ENCODE data around the gene GINS1. TPM values are rescaled to one million over a fixed set of nuclear protein-coding genes. Genes with fewer than 3 reads are reported as not detected.

The GINS1 gene
- total and polyA plus RNA-seq, 2 experiments from 2014 or later = 32.0 to 65.4 TPM

- no peaks in the 10 kb centered on the region for H3K9me2 ChIP-seq (ENCODE audit: insufficient read depth)
- Mint-ChIP-seq H3K27me3 (ENCODE audit: insufficient read depth, low read depth, poor library complexity) (peaks cover 8% of the 10 kb centered on the region), H3K36me3 (ENCODE audit: low read depth) (peaks cover 21% of the 10 kb centered on the region), H3K9me3 (no peaks in the 10 kb centered on the region), H3K27ac (no peak overlapping the region), H3K4me3 (no peak overlapping the region), H3K4me1 (peaks cover 12% of the 10 kb centered on the region)
- ATAC-seq (no peak), DNase-seq (ENCODE audit: low spot score) (no peak)
- no peak overlapping the region for H3K4me3 ChIP-seq
- H2AFZ ChIP-seq = no peak overlapping the region
- no peak overlapping the region for H3K4me2 ChIP-seq
- H3K4me1 ChIP-seq (ENCODE audit: insufficient read depth) = no peaks in the 10 kb centered on the region
- no peak for TF ChIP-seq STAT1 (IDR thresholded peaks at IDR 0.05; ENCODE audit: unreplicated experiment)
- no peak for TF ChIP-seq POLR2AphosphoS5 (IDR thresholded peaks at IDR 0.05; ENCODE audit: low read depth)
- TF ChIP-seq EZH2 (IDR thresholded peaks at IDR 0.05; ENCODE audit: low read depth, unreplicated experiment) = no peak
- no peak for TF ChIP-seq NANOG (IDR thresholded peaks at IDR 0.05; ENCODE audit: borderline replicate concordance)
- TF ChIP-seq ZNF331 (CRISPR knock-in tag; IDR thresholded peaks at IDR 0.05; ENCODE audit: low read depth) = no peak
- TF ChIP-seq EZH2phosphoT487 (IDR thresholded peaks at IDR 0.05; ENCODE audit: unreplicated experiment) = no peak
- no peak for TF ChIP-seq REST (IDR thresholded peaks at IDR 0.05; ENCODE audit: unreplicated experiment)
- TF ChIP-seq CREB1 (CRISPR knock-in tag; IDR thresholded peaks at IDR 0.05; ENCODE audit: low read depth) = no peak
- TF ChIP-seq ZNF462 (CRISPR knock-in tag; IDR thresholded peaks at IDR 0.05) = no peak
- no peak for TF ChIP-seq CTCF (conservative IDR thresholded peaks at IDR 0.05; ENCODE audit: low read depth in 2 of 2)
- no peak for TF ChIP-seq JUNB (IDR thresholded peaks at IDR 0.05; ENCODE audit: unreplicated experiment)
- no peak for TF ChIP-seq ZNF114 (CRISPR knock-in tag; IDR thresholded peaks at IDR 0.05)
- no peaks in the 10 kb centered on the region for H3K36me3 ChIP-seq (ENCODE audit: insufficient read depth)
- H4K20me1 ChIP-seq (replicated peaks; ENCODE audit: insufficient read depth) = no peaks in the 10 kb centered on the region; the same call in 1 of the 2 replicates
- no peaks in the 10 kb centered on the region for H3K79me2 ChIP-seq (replicated peaks; ENCODE audit: insufficient read depth)
- no peaks in the 10 kb centered on the region for H3K27me3 ChIP-seq (ENCODE audit: insufficient read depth)
- no peak overlapping the region for H3K27ac ChIP-seq (ENCODE audit: low read depth)
- H3F3A ChIP-seq (replicated peaks; ENCODE audit: low read depth) = no peaks in the 10 kb centered on the region
These were observed 87.8 kb downstream of the GINS1 start for GRCh38 chr20:25495189-25495824.
